K562 (cell line): Measurements from ENCODE around the gene MYO18B.

Source experiments
- BCLAF1 ChIP-seq, 2 experiments: fragments of 450-650 bp in 1 of 2; IDR thresholded peaks; 2 replicates each; pipeline ENCODE4 v1.6.1; 2011 to 2017; ENCODE audit warnings: low read depth in 2 of 2, antibody characterized with exemption in 1 of 2, borderline replicate concordance in 1 of 2, low read length in 1 of 2, mild to moderate bottlenecking in 1 of 2, mixed read lengths in 1 of 2; ENCODE audit not compliant: control insufficient read depth in 1 of 2
- CBFB ChIP-seq: sonication (generic); formaldehyde crosslinking; IDR thresholded peaks from 2 replicates; pipeline ENCODE4 v1.4.0; 2020; ENCODE audit warnings: mild to moderate bottlenecking, missing genetic modification reagents
- POLR2A ChIP-seq: fragments of 450-650 bp; conservative IDR thresholded peaks from 2 replicates; pipeline ENCODE4 v1.6.1; 2016
- SREBF2 ChIP-seq: sonication (generic); formaldehyde crosslinking; IDR thresholded peaks from 2 replicates; pipeline ENCODE4 v1.4.0; 2020; ENCODE audit warnings: mild to moderate bottlenecking, missing genetic modification reagents
- ZC3H4 ChIP-seq: sonication (generic); formaldehyde crosslinking; IDR thresholded peaks from 2 replicates; pipeline ENCODE4 v1.9.0; 2021; ENCODE audit warnings: missing genetic modification reagents, borderline replicate concordance

- TF ChIP-seq POLR2A (no peak), CBFB (CRISPR knock-in tag) (no peak), BCLAF1 (IDR thresholded peaks at IDR 0.05; ENCODE audit: borderline replicate concordance in 1 of 2, control insufficient read depth in 1 of 2, low read depth in 2 of 2, low read length in 1 of 2) (no peak), SREBF2 (CRISPR knock-in tag) (no peak), ZC3H4 (CRISPR knock-in tag) (no peak)
Observed at GRCh38 chr22:25874327-25874726, 132.3 kb downstream of the MYO18B start.
